Suppressor macrophage treated with lipopolysaccharide for 4 hours (primary cell): ENCODE measurements around the gene CFHR5.
"Not testable (repeated sequence)": the region's sequence is repeated elsewhere in the genome, so short reads cannot be mapped to it uniquely, and the experiment has no call there.

Experiments used
- DNase-seq: peaks from one replicate; pipeline ENCODE4 v3.0.0-alpha.2; 2020

Gene CFHR5

DNA sequence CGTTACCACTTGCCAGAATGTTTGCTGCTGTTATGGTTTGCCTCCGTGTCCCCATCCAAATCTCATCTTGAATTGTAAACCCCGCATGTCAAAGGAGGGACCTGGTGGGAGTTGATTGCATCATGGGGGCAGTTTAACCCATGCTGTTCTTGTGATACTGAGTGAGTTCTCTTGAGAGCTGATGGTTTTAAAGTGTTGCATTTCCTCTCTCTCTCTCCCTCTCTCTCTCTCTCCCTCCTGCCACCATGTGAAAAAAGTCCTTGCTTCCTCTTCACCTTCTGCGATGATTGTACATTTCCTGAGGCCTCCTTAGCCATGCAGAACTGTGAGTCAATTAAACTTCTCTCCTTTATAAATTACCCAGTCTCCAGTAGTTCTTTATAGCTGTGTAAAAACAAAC lies 44.4 kb downstream of the CFHR5 start:
- DNase-seq: no peak

DNA sequence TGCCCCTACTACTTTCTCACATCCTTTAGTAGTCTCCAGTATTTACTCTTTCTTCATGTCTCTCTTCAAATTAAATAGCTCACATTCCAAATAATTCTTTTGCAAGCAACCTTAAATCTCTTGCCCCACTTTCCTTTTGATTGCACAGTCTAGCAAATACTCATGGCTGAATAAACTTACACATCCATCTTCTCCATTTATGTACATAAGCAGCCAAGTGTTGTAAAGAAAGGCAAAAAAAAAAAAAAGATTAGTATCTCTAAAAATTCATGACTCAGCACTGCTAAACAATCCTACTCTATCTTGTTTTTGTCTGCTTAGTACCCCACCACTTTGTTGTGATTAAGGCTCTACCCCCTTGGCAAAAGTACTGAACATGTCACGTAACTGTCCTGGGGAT lies 47.1 kb downstream of the CFHR5 start:
- no peak for DNase-seq

DNA sequence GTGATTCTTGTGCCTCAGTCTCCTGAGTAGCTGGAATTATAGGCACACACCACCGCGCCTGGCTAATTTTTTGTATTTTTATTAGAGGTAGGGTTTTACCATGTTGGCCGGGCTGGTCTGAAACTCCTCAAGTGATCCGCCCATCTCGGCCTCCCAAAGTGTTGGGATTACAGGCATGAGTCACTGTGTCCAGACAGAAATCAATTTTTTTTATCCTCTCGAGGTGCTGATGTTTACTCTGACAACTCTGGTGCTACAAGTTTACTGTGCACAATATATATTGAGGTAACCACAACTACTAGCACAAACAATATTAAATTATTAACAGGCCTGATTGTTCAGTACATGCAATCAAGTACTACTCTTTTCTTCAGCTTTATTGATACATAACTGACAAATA lies 50.0 kb downstream of the CFHR5 start:
- DNase-seq: no peak

DNA sequence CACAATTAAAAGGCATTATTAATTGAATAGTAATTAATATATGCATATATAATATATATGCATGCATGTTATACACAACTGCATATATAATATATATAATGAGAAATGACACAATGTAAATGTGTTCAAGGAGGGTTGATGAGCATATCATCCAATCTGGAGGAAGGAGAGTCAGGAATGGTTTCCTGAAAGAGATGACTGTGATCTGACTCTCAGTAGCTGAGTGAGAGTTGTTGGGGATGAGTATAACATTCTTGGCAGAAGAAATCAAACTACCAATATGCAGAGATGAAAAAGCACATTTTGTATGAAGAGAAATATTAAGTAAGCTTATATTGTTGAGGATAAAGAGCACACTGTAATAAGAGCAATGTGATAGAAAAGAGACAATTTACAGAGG lies 52.4 kb downstream of the CFHR5 start:
- DNase-seq: no peak

DNA sequence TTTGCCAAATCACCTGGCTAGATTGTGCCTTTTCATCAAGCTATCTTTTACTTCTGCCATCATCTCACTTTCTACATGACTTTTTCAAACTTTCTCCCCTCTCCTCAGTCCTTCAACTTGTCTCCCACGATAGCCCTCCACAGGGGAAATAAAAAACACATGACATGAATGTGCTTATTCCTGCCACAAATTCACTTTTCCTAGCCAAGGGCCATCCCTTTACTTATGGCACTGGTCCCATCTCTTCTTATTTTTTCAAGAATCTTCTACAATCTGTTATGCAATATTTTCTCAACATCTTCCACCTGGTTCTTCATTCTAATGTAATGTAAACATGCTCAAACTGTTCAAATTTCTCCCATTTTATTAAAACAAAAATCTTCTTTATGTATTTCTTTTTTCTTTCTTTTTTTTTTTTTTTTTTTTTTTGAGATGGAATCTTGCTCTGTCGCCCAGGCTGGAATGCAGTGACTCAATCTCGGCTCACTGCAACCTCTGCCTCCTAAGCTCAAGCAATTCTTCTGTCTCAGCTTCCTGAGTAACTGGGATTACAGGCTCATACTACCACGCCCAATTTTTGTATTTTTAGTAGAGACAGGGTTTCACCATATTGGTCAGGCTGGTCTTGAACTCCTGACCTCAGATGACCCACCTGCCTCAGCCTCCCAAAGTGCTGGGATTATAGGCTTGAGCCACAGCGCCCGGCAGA lies 57.4 kb downstream of the CFHR5 start:
- not testable (repeated sequence) for DNase-seq

DNA sequence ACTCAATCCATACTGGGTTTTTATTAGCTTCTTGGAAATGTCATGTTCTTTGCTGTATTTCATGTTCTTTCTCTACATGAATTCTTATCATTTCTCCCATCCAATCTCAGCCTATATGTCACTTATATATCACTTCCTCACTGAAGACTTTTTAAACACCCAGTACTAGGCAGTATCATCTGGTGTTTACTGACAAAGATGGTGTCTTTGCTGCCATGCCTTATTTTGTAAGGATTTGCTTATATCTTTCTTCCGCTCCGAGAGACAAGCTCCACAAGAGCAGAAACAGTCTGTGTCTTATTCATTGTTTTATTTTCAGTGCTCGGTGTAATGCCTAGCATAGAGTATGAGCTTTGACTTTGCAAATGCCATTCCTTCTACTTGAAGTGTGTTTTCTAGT lies 59.5 kb downstream of the CFHR5 start:
- no peak for DNase-seq

DNA sequence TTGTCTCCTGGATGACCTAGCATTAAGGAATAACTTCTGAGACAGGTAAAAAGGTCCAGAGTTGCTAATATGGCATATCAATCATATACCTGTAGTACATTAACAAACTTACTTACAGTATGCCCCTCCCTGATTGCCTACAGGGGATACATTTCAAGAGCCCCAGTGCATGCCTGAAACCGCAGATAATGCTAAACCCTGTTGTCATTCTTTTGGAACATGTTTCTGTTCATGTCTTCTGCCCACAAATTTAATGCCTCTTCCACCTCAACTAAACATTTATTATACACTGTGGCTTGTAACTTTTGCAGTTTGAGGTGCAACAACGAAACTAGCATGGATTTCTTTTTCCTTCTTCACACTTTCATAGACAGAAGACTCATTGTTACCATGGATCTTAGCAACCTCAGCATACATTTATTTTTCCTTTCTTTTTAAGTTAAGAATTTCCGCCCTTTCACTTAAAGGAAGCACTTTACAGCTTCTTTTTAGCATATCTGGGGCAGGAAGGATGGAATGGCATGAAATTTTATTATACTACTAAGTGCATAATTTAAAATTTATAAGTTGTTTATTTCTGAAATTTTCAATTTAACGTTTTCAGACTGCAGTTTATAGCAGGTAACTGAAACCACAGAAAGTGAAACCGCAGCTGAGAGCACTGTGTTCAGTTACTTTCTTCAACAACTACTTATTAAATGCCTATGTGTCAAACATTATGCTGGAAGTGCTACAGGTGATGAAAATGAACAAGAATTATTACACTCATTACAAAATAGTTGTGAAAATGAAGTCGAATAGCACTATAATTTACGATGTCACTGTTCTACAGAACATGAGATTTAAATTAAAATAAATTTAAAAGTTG lies 64.4 kb downstream of the CFHR5 start:
- DNase-seq: no peak

DNA sequence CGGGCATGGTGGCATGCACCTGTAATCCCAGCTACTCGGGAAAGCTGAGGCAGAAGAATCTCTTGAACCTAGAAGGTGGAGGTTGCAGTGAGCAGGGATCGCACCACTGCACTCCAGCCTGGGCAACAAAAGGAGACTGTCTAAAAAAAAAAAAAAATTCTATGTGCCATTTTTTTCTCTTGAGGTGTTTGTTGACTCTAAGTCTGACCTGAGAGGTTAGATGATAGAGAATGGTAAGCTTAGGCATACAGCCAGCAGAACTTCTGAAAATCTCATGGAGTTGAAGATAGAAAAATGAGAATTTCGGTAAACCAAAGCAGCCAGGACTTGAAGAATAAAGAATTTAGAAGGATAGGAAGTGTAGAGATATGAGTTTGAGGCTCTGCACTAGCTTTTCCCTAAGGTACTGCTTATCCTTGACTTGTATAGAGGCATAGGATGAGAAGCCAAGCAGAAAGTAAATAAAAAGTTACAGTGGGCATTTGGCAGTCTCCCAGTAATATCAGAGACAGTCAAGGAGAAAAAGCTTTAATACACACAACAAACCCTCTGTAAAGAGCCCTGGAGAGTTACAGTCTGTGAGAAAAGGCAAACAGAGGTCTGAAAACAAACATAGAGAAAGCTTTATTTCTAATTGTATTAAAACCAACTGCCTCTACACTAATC lies 65.5 kb downstream of the CFHR5 start:
- no peak for DNase-seq

DNA sequence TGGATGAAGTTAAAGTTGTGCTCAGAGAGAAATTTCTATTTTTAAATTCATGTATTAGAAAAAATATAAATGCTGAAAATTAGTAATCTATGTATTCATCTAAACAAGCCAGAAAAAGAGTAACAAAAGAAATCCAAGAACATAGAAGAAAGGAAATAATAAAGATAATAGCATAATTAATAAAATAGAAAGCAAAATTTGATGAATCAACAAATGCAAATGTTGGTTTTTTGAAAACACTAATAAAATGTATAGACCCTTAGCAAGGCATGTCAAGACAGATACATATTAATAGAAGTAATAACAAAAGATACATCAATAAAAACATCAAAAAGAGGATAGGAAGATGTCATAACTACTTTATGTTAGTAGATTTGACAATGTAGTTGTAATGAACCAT lies 71.7 kb downstream of the CFHR5 start:
- no peak for DNase-seq
